Caki2 (cell line): ENCODE measurements around the gene ALOXE3. TPM values are rescaled to one million over a fixed set of nuclear protein-coding genes. Genes with fewer than 3 reads are reported as not detected.

Experiments used
- DNase-seq: peaks from one replicate; pipeline ENCODE4 v3.0.0-alpha.2; 2015; ENCODE audit warnings: low read depth
- in situ Hi-C: cut with HindIII; loops from 2 replicates; pipeline ENCODE4 v1.10.0; 2016; ENCODE audit warnings: low sequenced_read_pairs, low pct_unique_long_range_greater_than_20kb, mixed read lengths
- total RNA-seq: library from RNA; depleted of rRNA; stranded (reverse); fragments of >200 nt; shearing (Covaris generic); gene quantifications from 2 replicates; pipeline ENCODE4 v1.2.3, GENCODE V29; 2014; ENCODE audit warnings: low replicate concordance

Gene ALOXE3
- total RNA-seq, 1 experiment from 2014 or later: not detected

DNA sequence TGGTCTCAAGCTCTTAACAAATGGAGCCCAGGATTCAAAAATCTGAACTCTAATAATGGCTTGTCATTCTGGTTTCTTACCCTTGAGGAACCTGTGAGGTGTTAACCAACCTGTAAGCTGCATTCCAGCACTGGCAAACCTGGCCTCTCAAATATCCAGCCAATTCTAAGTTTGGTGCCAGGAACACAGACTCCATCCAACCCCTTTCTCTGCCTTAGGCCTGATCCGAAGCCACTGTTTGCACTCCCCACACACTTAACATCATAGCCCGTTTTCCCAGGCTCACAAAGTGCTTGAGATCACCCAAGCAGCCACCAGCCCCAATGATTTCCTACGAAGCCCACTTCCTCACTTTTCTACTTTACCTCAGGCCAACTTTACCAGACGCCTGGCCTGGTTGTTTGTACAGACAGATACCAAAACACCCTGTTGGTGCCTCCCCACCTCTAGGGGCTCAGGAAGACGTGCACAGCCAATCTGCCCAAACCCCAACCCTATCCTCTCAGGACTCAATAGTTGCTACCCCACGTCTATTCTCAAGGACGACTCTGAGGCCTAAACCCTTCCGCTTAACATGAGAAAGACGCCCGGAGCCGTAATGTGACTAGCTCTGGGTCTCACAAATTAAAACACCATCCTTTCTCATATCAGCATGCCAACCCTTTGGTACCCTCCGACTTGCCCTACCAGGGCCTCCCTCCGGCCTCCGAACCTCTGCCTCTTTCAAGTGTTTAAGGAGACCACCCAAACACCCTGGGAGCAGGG is 37.1 kb upstream of the ALOXE3 start:
- in situ Hi-C loops: no loop called here
- no peak for DNase-seq

DNA sequence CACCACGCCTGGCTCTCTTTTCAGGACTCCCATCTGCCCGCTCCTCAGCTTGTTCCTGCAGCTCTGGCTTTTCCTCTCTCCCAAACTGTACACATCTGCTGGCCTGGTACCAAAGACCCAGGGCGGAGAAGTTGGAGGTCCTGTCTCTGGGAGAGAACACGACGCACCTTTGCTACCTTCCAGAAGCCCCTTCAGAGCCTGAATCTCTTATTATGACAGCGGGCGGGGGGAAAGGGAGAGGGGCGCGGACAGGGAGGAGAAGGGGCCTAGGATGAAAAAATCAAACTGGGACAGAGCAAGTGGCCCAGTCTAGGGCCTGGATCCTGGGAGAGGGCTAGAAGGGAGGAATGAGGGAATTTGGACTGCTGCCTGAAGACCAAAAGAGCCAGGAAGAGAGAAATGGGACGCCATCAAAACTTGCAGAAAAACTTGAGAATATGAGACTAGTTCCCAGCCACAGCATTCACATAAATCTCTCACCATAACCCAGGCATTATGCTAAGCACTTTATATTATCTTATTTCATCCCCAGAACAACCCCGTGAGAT is 36.4 kb upstream of the ALOXE3 start:
- in situ Hi-C loops: no loop called here
- DNase-seq: no peak

DNA sequence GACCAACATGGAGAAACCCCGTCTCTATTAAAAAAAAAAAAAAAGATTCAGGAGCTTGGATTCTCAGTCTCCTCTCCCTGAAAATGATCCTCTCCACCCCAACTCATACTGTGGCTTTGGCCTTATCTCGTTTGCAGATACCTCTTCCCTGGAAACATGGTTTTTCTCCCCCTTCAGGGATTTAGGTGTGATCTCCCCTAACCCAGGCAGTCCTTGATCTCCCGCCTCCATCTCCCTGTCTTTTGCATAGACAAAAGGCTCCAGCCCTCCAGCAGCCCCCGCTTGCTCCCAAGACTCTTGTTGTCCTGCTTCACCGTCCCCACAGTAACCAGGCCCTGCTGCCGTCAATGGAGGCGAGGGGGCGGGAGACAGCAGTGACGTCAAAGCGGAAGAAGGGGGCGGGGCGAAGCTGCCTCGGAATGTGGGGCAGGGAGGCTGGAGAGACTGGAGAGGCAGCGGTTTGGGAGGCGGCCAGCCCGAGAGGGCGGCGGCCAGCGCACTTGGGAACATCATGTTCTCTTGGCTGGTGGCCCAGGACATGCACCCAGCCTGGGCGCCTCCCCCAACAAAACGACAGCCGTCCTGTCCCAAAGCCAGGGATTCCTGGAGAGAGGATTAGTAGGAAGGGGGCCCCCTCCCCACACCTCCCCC is 35.8 kb upstream of the ALOXE3 start:
- in situ Hi-C loops: no loop called here
- DNase-seq: peak; percentile 95

DNA sequence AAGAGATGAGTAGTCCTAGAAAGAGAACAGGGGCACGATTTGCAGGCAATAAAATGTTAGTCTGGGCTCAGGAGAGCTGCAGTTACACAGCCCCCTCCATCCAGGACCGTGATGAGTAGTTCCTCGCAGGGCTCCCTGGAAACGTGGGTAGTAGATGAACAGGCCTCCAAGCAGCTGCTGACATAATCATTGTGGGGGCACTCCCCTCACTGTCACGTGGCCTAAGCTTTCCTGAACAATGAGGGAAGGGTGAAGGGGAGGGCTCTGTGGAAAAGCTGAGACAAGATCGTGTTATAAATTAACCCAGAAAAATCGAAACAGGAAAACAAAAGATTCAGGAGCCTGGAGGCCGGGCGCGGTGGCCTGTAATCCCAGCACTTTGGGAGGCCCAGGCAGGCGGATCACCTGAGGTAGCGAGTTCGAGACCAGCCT is 35.2 kb upstream of the ALOXE3 start:
- in situ Hi-C loops: no loop called here
- DNase-seq: peak; percentile 98

DNA sequence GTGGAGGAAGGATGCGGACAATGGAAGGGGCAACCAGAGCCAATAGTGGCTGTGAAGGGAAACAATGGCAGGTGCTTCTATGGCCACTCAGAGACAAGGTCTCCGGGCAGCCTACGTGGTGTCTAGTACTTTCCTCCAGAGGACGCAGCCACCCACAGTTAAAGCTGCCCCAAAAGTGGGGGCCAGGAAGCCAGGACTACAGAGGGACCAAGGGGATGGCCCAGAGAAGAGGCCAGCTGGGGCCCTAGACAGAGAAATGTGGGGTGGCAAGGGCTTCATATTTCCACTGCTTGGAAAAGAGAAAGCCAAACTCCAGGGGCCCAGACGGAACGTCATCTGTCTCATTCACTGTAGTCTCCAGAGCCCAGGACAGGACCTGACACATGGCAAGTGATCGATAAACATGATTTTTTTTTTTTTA is 34.7 kb upstream of the ALOXE3 start:
- no peak for DNase-seq
- in situ Hi-C loops: no loop called here

DNA sequence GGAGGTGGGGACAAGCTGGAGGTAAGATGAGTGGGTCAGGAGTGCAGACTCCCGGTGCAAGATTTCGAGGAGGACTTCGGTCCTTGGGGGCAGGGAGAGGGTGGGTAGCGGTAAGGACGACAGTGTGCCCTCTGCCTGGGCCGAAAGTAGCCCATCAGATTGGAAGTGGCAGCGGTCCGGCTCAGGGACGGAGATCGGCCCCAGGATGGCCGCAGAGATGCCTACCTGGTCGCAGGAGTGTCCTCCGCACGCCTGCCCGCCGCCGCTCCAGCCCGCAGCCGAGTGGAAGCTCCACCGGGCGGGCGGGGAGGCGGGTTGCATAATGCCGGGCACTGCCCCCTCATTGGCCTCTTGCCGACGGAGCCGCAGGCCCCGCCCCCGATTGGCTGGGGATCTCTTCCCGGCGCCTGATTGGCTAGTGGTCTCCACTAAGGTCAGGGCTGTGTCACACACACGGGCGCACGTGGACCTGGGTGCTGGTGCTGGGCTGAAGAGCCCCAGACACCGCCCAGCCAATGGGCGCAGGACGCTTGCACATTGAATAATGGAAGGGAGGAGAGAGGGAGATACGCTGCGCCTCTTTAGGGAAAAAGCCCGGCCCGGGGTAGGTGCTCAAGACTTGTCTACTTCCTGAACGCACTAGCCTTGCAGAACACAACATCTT is 33.9 kb upstream of the ALOXE3 start, which contains the start of gene PER1:
PER1 (minus strand) TSS at position 293 of the 664 bp plus-strand sequence. CDS start 1,698 bp downstream, outside the sequence.
- DNase-seq: peak; percentile 97
- in situ Hi-C loops: no loop called here

DNA sequence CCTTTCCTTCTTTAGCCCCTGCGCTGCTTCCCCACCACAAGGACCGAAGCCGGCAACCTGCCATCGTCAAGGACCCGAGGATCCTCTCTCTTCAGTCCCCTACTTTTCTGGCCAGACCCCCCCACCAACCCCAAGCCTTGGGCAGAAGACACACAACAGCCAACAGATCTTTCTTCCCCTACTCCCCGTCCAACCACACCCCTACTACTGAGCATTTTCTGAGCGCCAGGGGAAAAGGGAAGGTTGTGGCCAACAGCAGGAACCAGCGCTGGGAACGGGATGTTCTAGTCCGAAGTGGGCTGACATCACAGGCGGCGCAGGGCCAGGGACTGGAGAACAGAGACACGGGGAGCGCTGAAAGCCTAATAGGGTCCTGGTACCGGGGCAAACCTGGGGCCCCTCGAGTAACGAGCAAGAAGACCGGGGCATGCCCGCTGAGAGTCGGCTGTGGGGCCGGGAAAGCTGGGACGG is 33.4 kb upstream of the ALOXE3 start:
- DNase-seq: peak; percentile 25
- in situ Hi-C loops: no loop called here

DNA sequence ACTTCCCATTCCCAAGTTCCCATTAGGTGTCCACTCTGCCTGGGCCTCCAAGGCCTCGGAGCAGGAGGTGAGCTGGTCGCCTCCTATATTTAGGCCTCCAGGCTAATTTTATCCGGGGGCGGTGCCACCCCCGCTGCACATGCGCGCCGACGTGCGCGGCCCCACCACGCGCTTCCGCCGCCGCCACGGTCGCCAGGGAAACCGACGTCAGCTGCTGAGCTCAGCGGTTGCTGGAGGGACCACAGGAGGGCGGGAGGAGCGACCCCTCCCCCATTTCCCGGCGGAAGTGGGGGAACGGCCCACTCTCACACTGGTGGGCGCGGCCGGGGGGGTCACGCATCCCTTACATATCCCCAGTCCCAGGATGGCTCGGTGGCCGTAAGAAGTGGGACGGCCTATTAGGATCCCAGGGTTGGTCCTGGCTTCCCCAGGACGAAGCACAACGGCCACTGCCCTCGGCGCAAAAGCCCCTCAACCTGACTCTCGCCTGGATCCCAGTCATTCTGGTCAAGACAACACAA is 32.9 kb upstream of the ALOXE3 start:
- in situ Hi-C loops: no loop called here
- peak; percentile 83 for DNase-seq

DNA sequence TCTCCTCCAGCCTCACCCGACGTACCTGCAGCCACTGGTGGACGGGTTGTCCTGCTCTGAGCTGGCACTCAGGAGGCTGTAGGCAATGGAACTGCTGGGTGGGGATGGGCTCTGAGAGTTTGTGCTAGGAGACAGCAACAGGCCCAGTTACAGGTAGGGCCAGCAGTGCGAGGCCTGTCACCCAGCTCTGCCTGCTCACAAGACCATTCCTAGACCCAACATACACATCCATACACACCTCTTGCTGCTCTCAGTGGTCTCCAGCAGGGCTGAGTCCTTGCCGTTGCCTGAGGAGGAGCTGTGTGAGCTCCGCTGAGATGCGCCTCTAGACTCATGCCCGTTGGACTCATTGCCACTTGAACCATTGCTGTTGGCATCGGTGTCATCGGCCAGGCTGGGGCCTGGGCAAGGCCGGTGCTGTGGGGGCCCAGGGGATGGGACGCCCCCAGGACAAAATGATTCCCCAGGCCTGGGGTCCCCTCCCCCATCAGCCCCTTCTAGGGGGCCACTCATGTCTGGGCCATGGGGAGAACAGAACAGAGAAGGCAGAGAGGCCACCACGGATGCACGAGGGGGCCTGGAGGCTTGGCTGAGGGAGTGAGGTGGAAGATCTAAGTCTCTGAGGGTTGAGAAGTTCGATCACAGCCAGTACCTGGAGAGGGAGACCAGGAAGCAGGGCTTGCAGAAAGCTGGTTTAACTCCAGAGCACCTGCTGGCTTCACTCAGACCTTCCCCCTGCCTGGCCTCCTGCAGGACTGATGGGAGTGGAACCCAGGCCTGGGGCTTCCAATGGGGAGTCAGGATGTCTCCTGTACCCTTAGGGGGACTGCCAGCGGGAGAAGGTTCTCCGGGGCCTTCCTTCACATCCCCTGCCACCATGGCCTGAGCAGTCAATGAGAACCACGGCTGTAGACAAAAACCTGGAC is 32.1 kb upstream of the ALOXE3 start:
- in situ Hi-C loops: no loop called here
- DNase-seq: no peak

DNA sequence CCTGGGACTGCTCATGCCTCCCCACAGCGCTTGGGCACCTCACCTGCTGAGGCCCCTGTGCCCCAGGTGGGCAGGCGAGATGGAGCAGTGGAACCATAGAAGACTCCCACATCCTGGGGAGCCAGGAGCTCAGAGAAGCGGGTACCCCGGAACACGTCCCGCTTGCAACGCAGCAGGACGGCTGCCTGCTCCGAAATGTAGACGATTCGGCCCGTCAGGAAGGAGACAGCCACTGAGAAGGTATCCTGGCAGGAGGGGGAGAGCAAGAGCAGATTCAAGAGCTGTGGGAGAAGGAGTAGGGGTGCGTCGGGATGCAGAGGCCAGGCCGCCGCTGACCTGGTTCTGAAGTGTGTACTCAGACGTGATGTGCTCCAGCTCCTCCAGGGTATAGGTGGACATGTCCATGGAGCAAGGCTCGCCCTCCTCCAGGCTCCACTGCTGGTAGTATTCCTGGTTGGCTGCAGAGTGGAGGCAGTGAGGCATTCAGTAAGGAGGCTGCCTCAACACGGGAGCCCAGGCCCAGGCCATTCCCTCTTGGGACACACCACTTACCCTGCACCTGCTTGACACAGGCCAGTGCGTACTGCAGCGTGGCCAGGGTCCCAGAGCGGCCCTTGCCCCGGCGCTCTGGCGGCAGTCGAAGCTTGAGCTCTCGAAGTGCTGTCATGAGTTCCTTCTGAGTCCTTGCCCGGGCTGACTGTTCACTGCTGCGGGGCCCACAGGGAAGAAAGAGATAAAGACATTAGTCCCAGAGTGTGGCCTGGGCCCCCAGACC is 31.3 kb upstream of the ALOXE3 start:
- in situ Hi-C loops: no loop called here
- DNase-seq: no peak

DNA sequence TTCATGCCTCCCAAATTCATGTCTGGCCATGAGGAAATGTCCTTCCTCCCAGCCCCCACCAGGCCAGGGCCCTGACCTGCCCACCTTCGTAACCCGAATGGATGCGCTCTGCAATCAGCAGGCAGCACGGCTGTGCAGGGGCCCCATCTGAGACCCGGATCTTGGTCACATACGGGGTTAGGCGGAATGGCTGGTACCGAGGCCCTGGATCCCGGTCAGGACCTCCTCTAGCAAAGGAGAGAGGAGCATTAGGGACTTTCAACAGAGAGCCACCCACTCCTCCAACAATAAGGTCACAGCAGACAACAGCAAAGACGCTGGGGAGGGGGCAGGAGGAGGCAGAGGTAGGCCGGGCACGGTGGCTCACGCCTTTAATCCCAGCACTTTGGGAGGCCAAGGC is 30.2 kb upstream of the ALOXE3 start:
- DNase-seq: no peak
- in situ Hi-C loops: no loop called here

DNA sequence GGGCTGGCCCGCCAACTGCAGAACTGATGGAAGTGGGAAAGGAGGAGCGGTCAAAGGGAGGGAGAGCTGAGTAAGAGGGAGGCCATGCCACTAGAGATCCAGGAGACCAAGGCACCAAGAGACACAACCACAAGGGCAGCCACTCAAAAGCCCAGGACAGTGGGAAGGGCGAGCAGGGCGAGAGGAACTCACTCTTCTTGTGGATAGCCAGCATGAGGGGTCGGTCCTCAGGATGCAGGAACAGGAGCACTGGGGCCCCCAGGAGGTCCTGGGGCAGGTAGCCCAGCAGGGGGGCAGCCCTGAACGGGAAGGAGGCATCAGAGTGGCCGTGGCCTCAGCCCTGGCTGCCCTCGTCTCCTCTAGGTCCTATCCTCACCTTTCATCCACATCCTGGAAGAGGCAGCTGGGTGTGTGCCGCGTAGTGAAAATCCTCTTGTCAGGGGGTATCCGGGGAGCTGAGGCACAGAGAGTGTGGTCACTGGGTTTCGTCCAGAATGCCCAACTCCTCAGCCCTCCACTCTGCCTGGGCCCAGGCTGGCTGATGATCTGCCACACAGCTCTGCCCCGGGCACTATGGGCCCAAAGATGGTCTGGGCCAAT is 29.6 kb upstream of the ALOXE3 start:
- in situ Hi-C loops: no loop called here
- no peak for DNase-seq

DNA sequence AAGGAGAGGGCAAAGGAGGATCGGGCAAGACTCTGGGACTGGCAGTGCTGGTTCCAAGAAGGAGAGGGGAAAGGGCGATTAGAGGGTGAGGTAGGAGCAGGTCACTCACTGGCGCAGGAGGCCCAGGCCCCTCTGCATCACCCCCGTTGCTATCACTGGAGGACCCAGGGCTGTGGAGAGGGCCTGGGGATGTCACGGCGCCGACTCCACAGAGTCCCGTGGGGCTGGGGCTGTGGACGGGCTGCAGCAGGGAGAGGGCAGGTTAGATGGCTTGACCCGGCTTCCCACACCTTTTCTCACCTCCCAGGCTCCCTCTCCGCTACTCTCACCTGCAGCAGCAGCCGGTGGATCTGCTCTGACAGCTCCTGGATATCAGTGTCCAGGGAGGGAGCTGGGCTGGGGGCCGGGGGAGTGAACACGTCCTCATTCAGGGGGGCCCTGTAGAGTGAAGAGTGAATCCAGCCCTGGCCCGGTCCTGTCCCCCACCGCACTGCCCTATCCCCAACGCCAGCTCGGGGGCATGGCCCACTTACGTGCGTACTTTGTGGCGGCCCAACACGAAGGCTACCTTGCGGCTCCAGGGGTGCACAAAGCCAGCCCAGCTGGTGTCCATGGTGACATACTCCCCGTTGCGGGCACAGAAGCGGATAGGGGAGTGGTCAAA is 29.0 kb upstream of the ALOXE3 start:
- DNase-seq: no peak
- in situ Hi-C loops: no loop called here

DNA sequence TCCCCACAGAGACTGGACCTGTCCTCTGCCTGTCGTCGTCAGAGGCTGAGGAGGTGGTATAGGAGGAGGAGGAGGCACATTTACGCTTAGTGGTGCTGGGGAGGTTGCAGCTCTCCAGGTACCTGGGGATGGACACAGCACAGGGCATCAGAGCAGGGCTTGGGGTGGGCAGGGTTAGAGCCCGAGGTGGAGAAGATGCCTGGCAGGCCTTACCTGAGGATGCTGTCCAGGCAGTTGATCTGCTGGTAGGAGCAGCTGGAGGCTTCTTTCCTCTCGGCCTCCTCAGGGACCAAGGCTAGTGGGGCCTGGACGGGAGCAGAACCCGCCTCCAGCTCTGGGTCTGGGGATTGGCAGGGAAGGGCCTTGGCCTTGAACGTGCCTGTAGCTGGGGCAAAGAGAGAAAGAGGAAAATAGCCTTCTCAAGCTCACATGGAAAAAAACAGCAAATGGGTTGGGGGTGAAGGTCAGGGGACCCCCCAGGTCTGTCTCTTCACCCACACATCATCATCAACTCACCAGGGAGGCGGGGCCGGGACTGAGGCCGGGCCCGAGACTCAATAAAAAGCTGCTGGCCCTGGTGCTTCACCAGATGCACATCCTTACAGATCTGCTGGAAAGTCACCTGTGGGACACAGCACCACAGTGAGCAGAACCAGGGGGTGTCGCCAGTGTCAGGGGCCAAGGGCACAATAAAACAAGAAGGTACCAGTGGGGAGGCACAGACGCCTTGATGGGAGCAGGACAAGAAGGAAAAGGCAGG is 28.2 kb upstream of the ALOXE3 start:
- DNase-seq: no peak
- in situ Hi-C loops: no loop called here

DNA sequence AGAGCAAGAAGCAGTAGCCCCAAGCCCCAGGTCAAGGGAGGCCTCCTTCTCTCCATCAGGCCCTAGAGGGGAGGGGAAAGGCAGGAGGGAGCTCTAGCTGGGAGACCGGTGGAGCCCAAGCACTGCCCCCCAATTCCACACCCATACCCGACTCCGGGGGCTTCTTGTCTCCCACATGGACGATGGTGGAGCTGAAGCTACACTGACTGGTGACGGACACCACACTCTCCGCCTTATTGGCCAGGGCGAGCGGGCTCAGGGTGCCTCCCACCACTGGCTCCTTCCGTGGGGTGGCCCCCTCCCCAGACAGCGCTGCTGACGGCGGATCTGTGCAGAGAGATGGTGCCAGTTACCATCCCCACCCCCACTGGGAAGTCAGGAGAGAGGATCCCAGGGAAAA is 27.5 kb upstream of the ALOXE3 start:
- in situ Hi-C loops: no loop called here
- no peak for DNase-seq
